NCI-H1930 (cell line): ENCODE data around the gene PGAM2.

ENCODE experiments used
- DNase-seq, 2 experiments: peaks; one replicate each; lab custom pipeline; 2025; lab: John Stamatoyannopoulos, UW

PGAM2 gene

GRCh38 chr7:44066494-44067063 lies 1.2 kb upstream of the PGAM2 start:
- no peak for DNase-seq

DNA sequence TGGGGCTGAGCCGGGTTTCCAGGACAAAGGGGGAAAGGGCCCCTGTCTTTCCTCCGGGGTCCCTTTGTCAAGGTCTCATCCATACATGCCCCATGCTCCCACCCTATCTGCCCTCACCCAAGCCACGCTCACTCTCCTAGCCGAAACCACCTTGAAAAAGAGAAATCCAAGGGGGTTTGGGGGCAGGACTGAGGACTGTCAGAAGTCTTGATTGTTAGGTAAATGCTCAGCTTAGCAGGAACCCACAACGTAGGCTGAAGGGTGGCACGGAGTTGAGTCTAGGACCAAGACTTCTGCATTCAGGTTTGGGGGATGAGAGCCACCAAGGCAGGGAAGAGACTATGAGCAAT lies 719 bp upstream of the PGAM2 start:
- DNase-seq, result no peak

DNA sequence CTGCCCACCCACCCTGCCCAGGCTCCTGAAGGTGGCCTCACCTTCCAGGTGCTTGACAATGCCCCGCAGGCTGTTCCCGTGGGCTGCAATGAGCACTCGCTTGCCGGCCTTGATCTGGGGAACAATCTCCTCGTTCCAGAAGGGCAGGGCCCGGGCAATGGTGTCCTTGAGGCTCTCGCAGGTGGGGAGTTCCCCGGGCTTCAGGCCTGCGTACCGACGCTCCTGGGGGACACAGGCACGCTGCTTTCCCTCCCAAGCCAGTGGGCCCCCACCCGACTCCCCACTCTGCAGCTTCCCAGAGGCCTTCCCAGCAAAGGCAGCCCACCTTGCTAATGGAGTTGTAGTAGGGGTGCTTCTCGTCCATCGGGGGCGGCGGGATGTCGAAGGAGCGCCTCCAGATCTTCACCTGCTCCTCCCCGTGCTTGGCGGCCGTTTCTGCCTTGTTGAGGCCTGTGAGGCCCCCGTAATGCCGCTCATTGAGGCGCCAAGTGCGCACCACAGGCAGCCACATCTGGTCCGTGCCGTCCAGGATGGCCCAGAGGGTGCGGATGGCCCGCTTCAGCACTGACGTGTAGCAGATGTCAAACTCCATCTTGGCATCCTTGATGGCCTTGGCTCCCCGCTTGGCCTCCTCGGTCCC lies 456 bp downstream of the PGAM2 start:
- no peak for DNase-seq

- no peak for DNase-seq
Observed at GRCh38 chr7:44063894-44064651, 1.3 kb downstream of the PGAM2 start.

DNA sequence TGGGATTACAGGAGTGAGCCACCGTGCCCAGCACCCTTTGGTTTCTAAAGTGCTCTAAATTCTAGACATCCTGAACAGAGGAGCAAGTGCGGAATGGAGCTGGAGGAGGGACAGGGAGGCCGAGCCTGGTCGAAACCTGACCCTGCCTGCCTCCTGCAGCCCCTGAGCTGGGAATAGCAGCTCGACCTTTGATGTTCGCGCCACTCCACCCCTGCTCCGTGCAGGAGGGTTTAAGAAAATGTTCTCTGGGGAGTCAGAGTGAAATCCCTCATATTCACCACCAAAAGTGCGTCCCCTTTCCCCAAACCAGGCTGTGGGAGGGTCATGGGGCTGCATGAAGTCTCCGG lies 1.8 kb downstream of the PGAM2 start:
- DNase-seq, result no peak

DNA sequence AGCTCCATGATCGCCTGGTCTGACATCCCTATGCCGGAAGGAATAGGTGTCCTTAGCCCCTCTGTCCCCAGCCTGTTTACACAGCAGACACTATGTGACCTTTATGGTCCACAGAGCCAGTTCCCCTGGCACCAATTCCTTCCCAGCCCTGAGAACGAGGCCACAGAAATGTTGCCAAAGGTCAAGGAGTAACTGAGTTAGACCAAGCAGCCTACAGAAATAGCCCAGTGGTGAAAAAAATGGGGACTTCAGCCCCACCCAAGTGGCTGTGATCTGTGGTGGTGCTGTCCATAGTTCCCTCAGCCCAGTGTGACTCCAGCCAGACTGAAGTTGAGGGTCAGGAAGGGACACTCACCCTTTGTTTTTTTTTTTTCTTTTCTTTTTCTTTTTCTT lies 2.5 kb downstream of the PGAM2 start:
- no peak for DNase-seq

- DNase-seq, result no peak
Observed at GRCh38 chr7:44062180-44062902, 3.0 kb downstream of the PGAM2 start.

DNA sequence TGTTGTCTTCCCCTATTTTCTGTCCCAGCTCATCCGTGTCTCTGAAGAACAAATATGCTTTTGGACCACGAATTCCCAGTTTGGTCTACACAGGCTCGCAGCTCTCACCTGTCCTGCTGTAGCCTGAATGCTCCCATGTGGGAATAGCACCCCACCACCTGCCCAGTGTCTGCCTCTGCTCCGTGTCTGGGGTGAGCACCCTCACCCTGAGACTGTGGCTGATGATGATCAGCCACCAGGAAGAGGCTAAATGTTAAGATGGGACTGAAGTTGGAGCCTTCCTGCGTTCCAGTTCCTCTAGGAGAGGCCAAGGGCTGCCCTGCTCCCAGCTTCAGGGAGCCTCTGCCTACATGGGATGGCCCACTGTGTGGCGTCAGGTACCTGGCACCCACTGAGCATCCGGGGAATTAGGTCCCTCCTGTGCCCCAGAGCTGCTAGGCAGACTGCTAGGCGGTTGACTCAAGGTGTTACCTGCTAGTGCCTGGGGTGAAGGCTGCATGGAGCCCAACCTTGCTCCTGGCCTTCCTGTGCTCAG lies 3.7 kb downstream of the PGAM2 start:
- no peak for DNase-seq

DNA sequence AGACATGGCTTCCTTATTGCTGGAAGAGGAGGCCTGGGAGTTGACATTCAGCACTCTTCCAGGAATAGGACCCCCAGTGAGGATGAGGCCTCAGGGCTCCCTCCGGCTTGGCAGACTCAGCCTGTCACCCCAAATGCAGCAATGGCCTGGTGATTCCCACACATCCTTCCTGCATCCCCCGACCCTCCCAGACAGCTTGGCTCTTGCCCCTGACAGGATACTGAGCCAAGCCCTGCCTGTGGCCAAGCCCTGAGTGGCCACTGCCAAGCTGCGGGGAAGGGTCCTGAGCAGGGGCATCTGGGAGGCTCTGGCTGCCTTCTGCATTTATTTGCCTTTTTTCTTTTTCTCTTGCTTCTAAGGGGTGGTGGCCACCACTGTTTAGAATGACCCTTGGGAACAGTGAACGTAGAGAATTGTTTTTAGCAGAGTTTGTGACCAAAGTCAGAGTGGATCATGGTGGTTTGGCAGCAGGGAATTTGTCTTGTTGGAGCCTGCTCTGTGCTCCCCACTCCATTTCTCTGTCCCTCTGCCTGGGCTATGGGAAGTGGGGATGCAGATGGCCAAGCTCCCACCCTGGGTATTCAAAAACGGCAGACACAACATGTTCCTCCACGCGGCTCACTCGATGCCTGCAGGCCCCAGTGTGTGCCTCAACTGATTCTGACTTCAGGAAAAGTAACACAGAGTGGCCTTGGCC lies 4.3 kb downstream of the PGAM2 start:
- no peak for DNase-seq

DNA sequence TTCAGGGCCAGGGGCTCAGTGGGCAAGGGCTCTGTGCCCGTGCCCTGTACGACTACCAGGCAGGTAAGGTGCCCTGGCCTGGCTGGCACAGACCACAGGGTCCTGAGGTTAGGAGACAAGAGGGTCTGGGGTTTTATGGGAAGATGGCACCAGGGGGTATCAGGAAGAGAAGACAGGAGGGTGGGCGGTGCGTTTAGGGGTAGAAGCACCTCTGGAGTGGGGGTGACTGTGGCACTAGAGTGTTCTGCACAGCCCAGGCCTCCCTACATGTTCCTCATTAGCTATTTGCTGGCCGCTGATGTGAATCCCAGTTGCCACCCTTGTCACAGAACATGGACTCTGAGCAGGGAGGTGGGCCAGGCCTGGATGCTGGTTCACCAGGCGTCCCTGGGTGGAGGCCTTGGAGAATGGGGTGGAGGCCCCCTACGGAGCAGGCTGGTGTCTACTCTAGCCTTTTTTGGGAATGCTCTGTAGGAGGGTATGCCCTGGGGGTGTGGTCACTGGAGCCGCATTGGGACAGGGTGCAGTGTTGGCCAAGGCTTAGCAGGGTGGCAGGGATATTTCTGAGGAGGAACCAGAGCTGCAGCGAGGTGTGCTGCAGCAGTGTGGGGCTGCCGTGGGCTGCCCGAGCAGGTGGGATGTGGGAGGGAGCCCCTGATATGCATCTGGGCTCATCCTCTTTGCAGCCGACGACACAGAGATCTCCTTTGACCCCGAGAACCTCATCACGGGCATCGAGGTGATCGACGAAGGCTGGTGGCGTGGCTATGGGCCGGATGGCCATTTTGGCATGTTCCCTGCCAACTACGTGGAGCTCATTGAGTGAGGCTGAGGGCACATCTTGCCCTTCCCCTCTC lies 5.0 kb downstream of the PGAM2 start:
- no peak for DNase-seq

GRCh38 chr7:44059219-44060090 lies 5.9 kb downstream of the PGAM2 start:
- DNase-seq, result no peak

DNA sequence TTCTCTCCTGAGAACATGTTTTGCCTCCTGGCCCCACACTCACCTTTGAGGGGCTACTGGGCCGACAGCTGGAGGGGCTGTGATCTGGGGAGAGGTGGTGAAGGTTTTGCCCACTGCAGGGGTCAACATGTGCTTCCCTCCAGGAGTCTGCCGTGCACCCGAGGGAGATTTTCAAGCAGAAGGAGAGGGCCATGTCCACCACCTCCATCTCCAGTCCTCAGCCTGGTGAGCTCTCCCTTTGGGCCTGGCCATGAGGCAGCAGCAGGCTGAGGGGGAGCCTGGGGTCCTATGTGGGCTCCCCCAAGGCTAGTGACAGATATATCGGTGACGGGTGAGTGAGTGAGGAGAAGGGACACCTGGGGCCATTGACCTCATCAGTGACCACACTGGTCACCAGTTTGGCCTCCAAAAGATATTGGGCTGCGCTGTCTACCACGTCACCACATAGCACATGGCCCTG lies 6.6 kb downstream of the PGAM2 start:
- no peak for DNase-seq

DNA sequence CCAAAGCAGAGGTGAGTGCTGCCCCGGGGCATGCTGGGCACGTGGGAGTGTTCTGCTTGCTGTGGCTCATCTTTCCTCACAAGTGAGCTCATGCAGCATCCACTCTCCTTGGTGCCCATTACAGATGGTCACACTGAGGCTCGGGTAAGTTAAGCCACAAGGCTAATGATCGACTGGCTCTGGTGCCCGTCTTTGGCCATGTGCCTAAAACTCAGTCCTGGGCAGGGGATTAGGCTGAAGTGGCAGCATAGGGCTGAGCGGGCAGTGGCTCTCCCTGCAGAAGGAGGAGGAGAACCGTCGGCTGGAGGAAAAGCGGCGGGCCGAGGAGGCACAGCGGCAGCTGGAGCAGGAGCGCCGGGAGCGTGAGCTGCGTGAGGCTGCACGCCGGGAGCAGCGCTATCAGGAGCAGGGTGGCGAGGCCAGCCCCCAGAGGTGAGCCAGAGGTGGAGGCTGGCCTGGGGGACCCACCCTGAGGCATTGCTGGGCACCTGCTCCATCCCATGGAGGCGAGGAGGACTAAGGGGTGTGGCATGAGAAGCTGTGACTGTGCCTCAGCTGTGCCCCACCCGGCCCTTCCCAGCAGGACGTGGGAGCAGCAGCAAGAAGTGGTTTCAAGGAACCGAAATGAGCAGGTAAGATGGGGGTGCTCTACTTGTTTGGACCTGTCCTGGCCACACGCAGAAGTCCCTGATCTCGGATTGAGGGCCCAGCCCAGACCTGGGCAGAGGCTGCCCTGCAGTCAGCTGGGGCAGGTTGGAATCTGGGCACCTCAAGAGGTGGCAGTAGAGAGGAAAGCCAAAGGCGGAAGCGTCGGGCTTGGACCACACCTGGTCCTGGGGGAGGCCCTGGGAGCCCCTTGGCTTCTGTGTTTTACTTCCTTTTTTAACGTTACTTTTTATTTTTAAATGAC lies 7.3 kb downstream of the PGAM2 start:
- no peak for DNase-seq

DNA sequence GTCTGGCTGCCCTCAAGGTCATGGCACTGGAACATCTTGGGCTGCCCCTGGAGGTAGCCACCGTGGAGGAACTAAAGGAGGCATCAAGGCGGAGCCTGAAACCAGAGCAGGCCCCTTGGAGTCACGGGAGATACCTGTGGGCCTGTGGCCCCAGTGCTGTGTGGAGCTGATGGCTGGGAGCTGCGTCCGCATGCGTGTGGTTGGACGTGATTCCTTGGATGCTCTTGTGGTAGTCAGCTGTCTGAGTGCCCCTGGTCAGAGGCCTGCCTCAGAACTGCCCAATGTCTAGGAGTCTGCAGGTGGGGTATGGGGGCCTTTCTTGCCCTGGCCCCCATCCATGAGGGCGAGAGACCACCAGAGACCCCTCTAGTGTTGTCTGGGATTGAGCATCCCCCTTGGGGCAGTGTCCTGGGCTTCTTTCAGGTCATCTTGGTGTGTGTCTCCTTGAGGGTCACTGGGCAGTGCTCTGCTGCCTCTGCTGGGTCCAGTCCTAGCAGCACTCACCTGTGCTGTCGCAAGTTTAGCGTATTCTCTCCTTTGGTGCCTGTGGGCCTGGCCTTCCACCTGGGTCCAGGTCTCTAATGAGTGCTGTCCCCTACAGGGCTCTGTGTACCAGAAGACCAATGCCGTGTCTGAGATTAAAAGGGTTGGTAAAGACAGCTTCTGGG lies 8.1 kb downstream of the PGAM2 start:
- DNase-seq, result no peak

DNA sequence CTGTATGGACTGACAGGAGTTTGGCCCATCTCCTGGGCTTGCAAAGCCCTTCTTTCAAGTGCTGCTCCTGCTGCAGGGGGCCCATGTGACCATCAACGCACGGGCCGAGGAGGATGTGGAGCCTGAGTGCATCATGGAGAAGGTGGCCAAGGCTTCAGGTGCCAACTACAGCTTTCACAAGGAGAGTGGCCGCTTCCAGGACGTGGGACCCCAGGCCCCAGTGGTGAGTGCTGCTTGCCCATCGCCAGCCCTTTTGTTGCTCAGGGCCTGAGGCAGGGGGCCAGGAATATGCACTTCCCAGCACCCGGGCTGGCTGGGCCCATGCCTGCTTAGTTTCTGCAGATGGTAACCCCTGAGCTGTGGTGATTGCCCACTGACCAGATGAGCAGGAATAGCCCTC lies 8.7 kb downstream of the PGAM2 start:
- DNase-seq, result no peak

- no peak for DNase-seq
Observed at GRCh38 chr7:44052771-44053365, 12.5 kb downstream of the PGAM2 start.

- DNase-seq, result no peak
Observed at GRCh38 chr7:44051611-44052220, 13.7 kb downstream of the PGAM2 start.
